Measurements from ENCODE around the gene PCDHGA3. TPM values are rescaled to one million over a fixed set of nuclear protein-coding genes. Genes with fewer than 3 reads are reported as not detected.
"Not testable (repeated sequence)": the region's sequence is repeated elsewhere in the genome, so short reads cannot be mapped to it uniquely, and the experiment has no call there.

The PCDHGA3 gene
- total RNA-seq, 1 experiment from 2014 or later, result 1.3 TPM

GRCh38 chr5:141313711-141314110, 29.9 kb upstream of the PCDHGA3 start:
- TF ChIP-seq CTCF (IDR thresholded peaks at IDR 0.05) (no peak), CREM (CRISPR knock-in tag; IDR thresholded peaks at IDR 0.05) (no peak), TEAD4 (CRISPR knock-in tag; IDR thresholded peaks at IDR 0.05) (no peak), AFF4 (CRISPR knock-in tag; IDR thresholded peaks at IDR 0.05; ENCODE audit: borderline replicate concordance) (no peak), TEAD1 (CRISPR knock-in tag; IDR thresholded peaks at IDR 0.05) (no peak), SMAD4 (CRISPR knock-in tag; IDR thresholded peaks at IDR 0.05) (no peak), RORB (CRISPR knock-in tag; IDR thresholded peaks at IDR 0.05) (no peak), NR1H2 (CRISPR knock-in tag; IDR thresholded peaks at IDR 0.05) (no peak)
- TF ChIP-seq, protein P1, sequence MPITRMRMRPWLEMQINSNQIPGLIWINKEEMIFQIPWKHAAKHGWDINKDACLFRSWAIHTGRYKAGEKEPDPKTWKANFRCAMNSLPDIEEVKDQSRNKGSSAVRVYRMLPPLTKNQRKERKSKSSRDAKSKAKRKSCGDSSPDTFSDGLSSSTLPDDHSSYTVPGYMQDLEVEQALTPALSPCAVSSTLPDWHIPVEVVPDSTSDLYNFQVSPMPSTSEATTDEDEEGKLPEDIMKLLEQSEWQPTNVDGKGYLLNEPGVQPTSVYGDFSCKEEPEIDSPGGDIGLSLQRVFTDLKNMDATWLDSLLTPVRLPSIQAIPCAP (CRISPR knock-in tag; IDR thresholded peaks at IDR 0.05), result no peak
- TF ChIP-seq, protein P2, sequence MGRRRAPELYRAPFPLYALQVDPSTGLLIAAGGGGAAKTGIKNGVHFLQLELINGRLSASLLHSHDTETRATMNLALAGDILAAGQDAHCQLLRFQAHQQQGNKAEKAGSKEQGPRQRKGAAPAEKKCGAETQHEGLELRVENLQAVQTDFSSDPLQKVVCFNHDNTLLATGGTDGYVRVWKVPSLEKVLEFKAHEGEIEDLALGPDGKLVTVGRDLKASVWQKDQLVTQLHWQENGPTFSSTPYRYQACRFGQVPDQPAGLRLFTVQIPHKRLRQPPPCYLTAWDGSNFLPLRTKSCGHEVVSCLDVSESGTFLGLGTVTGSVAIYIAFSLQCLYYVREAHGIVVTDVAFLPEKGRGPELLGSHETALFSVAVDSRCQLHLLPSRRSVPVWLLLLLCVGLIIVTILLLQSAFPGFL (CRISPR knock-in tag; IDR thresholded peaks at IDR 0.05; ENCODE audit: borderline replicate concordance), result no peak
- TF ChIP-seq, protein P3, sequence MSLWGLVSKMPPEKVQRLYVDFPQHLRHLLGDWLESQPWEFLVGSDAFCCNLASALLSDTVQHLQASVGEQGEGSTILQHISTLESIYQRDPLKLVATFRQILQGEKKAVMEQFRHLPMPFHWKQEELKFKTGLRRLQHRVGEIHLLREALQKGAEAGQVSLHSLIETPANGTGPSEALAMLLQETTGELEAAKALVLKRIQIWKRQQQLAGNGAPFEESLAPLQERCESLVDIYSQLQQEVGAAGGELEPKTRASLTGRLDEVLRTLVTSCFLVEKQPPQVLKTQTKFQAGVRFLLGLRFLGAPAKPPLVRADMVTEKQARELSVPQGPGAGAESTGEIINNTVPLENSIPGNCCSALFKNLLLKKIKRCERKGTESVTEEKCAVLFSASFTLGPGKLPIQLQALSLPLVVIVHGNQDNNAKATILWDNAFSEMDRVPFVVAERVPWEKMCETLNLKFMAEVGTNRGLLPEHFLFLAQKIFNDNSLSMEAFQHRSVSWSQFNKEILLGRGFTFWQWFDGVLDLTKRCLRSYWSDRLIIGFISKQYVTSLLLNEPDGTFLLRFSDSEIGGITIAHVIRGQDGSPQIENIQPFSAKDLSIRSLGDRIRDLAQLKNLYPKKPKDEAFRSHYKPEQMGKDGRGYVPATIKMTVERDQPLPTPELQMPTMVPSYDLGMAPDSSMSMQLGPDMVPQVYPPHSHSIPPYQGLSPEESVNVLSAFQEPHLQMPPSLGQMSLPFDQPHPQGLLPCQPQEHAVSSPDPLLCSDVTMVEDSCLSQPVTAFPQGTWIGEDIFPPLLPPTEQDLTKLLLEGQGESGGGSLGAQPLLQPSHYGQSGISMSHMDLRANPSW (CRISPR knock-in tag; conservative IDR thresholded peaks at IDR 0.05; ENCODE audit: low read depth), result no peak
- H3K27ac Mint-ChIP-seq, result no peak overlapping the region
- H3K4me1 Mint-ChIP-seq, result peaks cover 8% of the 10 kb centered on the region
- DNase-seq (ENCODE audit: low spot score), result no peak
- H3K27me3 Mint-ChIP-seq (ENCODE audit: low read depth), result peaks cover 4% of the 10 kb centered on the region; the same call in 1 of the 2 replicates
- H3K9me3 Mint-ChIP-seq, result peaks cover 12% of the 10 kb centered on the region
- no peak for ATAC-seq
- H3K36me3 Mint-ChIP-seq, result peaks cover 29% of the 10 kb centered on the region
- ChIA-PET CTCF (interaction anchor here (0.6 to 1.6 kb wide), 3 partner anchors 68 to 250 kb away, joined by 3 to 4 read pairs (median 4); partner anchors contain the start of genes PCDHB15 and PCDHB9), POLR2A (interaction anchor here (0.6 kb wide), 1 partner anchor 69 kb away, joined by 5 read pairs; no protein-coding TSS in a partner anchor)
- no peak overlapping the region for H3K4me3 Mint-ChIP-seq

DNA sequence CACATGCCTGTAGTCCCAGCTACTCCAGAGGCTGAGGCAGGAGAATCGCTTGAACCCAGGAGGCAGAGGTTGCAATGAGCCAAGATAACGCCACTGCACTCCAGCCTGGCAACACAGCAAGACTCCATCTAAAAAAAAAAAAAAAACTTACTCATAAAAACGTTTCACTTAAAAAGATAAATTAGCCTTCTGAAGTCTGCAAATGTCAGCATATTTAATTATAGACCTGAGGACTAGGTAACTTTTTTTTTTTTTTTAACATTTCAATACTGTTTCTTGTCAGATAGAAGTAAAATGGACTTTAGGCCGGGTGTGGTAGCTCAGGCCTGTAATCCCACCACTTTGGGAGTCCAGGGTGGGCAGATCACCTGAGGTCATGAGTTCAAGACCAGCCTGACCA, 26.7 kb upstream of the PCDHGA3 start:
- DNase-seq (ENCODE audit: low spot score); ATAC-seq; POLR2A ChIA-PET; H3K27ac Mint-ChIP-seq; H3K4me3 Mint-ChIP-seq: not testable (repeated sequence)
- Mint-ChIP-seq H3K9me3 (peaks cover 28% of the 10 kb centered on the region), H3K27me3 (ENCODE audit: low read depth) (peaks cover 24% of the 10 kb centered on the region), H3K4me1 (peaks cover 24% of the 10 kb centered on the region), H3K36me3 (peaks cover 48% of the 10 kb centered on the region)
- CTCF ChIA-PET, result interaction anchor here (0.7 to 4.9 kb wide), 3 partner anchors 72 to 660 kb away, joined by 4 to 37 read pairs (median 4); partner anchors contain the start of genes PCDHB15 and PCDHB16
